Left colon (tissue), 2 donors: ENCODE data around the gene PDZD8. TPM values are rescaled to one million over a fixed set of nuclear protein-coding genes. Genes with fewer than 3 reads are reported as not detected.
A peak's percentile ranks its signal among the peaks of the same experiment; 100 is the strongest.

Experiments
- ATAC-seq: fragments of 200-7000 bp; cut with Tn5 transposase; one replicate; pipeline ENCODE4 v1.9.1; 2020; ENCODE audit warnings: mild to moderate bottlenecking, moderate library complexity
- DNase-seq, 2 donors: peaks; one replicate each; pipeline ENCODE4 v3.0.0-alpha.2; 2020
- intact Hi-C, 2 donors: fragments of 100-400 bp; cut with DNase I in 1 of 2; cut with micrococcal nuclease in 1 of 2; formaldehyde crosslinking; loops; one replicate each; pipeline versions ENCODE4 v1.11.2 to v1.14.0; 2022; cut with DNase I, micrococcal nuclease
- total RNA-seq, 2 donors: library from RNA; stranded (reverse); fragmentation: NEBNext Ultra II Directional; extraction: Animal tissue kit (Norgen Biotek cat#: 25700); gene quantifications; one replicate each; pipeline ENCODE4 v1.2.1, GENCODE V29; 2021
- donor health status: DM: no; HTN: no; CAD: no.
- donor health status: DM: yes; HTN: yes; CAD: no.

PDZD8 gene
- total RNA-seq, 2 donors from 2014 or later, result 61.3 to 78.5 TPM

GRCh38 chr10:117399341-117400196, 24.3 kb upstream of the PDZD8 start:
- intact Hi-C loops, result no loop called here
- no peak for DNase-seq
- ATAC-seq, result no peak

- DNase-seq (no peak), ATAC-seq (no peak)
- intact Hi-C loops, result no loop called here
Measured at GRCh38 chr10:117398029-117398428, 22.8 kb upstream of the PDZD8 start.

- no peak for DNase-seq
Measured at GRCh38 chr10:117391436-117392205, 16.4 kb upstream of the PDZD8 start.

GRCh38 chr10:117390420-117390819, 15.2 kb upstream of the PDZD8 start:
- intact Hi-C loops, result no loop called here
- DNase-seq (no peak), ATAC-seq (no peak)

More at GRCh38 chr10:117391436-117392205, 16.4 kb upstream of the PDZD8 start:
- no peak for ATAC-seq
- intact Hi-C loops, result no loop called here

- intact Hi-C loops, result no loop called here
- no peak for DNase-seq
Measured at GRCh38 chr10:117386805-117387204, 11.6 kb upstream of the PDZD8 start.

GRCh38 chr10:117382861-117383260, 7.6 kb upstream of the PDZD8 start:
- intact Hi-C loops, result no loop called here
- ATAC-seq (no peak), DNase-seq (no peak)

More at GRCh38 chr10:117386805-117387204, 11.6 kb upstream of the PDZD8 start:
- no peak for ATAC-seq

- peak; percentile 33 to 58 for DNase-seq
- intact Hi-C loops, result no loop called here
- ATAC-seq, result peak; percentile 21
Measured at GRCh38 chr10:117374506-117375359, 507 bp downstream of the PDZD8 start.

GRCh38 chr10:117373823-117374505, 1.3 kb downstream of the PDZD8 start:
- peak; percentile 33 for ATAC-seq
- DNase-seq, result peak; percentile 38 to 57
- intact Hi-C loops, result no loop called here

GRCh38 chr10:117370205-117370604, 5.0 kb downstream of the PDZD8 start:
- intact Hi-C loops, result no loop called here
- DNase-seq (no peak), ATAC-seq (no peak)

- peak; percentile 13 for ATAC-seq
- DNase-seq, result no peak
- intact Hi-C loops, result no loop called here
Measured at GRCh38 chr10:117367718-117368117, 7.5 kb downstream of the PDZD8 start.

- intact Hi-C loops, result no loop called here
- no peak for DNase-seq
- no peak for ATAC-seq
Measured at GRCh38 chr10:117366741-117367140, 8.5 kb downstream of the PDZD8 start.

- no peak for DNase-seq
- intact Hi-C loops, result no loop called here
- ATAC-seq, result peak; percentile 69
Measured at GRCh38 chr10:117365612-117366011, 9.6 kb downstream of the PDZD8 start.

- peak; percentile 20 for ATAC-seq
- peak in 1 of 2 donors; percentile 50 for DNase-seq
- intact Hi-C loops, result no loop called here
Measured at GRCh38 chr10:117364110-117364960, 10.9 kb downstream of the PDZD8 start.

GRCh38 chr10:117363028-117363427, 12.2 kb downstream of the PDZD8 start:
- DNase-seq, result no peak
- ATAC-seq, result no peak
- intact Hi-C loops, result no loop called here

GRCh38 chr10:117362313-117362712, 12.9 kb downstream of the PDZD8 start:
- DNase-seq, result no peak
- intact Hi-C loops, result no loop called here

GRCh38 chr10:117360994-117361667, 14.1 kb downstream of the PDZD8 start:
- intact Hi-C loops, result no loop called here
- DNase-seq (no peak), ATAC-seq (peak; percentile 75)

More at GRCh38 chr10:117362313-117362712, 12.9 kb downstream of the PDZD8 start:
- ATAC-seq, result no peak

- ATAC-seq (no peak), DNase-seq (no peak)
Measured at GRCh38 chr10:117360016-117360415, 15.2 kb downstream of the PDZD8 start.

More at GRCh38 chr10:117360016-117360415, 15.2 kb downstream of the PDZD8 start:
- intact Hi-C loops, result no loop called here
